Naive B cell (primary cell): ENCODE data around the gene CORO2A. TPM values are rescaled to one million over a fixed set of nuclear protein-coding genes. Genes with fewer than 3 reads are reported as not detected.
"Not testable (repeated sequence)": the region's sequence is repeated elsewhere in the genome, so short reads cannot be mapped to it uniquely, and the experiment has no call there.

Source experiments
- ATAC-seq, 2 donors: fragments of 150-1000 bp; cut with Tn5 transposase; 2 replicates each; pipeline ENCODE4 v1.10.0; 2021; ENCODE audit warnings: low read depth in 2 of 2, mild to moderate bottlenecking in 2 of 2, moderate library complexity in 2 of 2
- DNase-seq: peaks from one replicate; pipeline ENCODE4 v3.0.0; 2022
- H3K27ac Mint-ChIP-seq, 6 donors: one replicate each; pipeline ENCODE4 v1.8.0; 2020 to 2022; ENCODE audit warnings: mild to moderate bottlenecking in 6 of 6, mixed read lengths in 6 of 6, moderate library complexity in 5 of 6, inconsistent platforms in 2 of 6
- H3K27me3 Mint-ChIP-seq, 3 donors: one replicate each; pipeline ENCODE4 v1.8.0; 2021 to 2022; ENCODE audit warnings: mixed read lengths in 3 of 3, mild to moderate bottlenecking in 1 of 3
- H3K36me3 Mint-ChIP-seq, 2 donors: one replicate each; pipeline ENCODE4 v1.8.0; 2020 to 2022; ENCODE audit warnings: mixed read lengths in 2 of 2, inconsistent platforms in 1 of 2, mild to moderate bottlenecking in 1 of 2
- H3K4me1 Mint-ChIP-seq, 3 donors: one replicate each; pipeline ENCODE4 v1.8.0; 2020 to 2022; ENCODE audit warnings: mixed read lengths in 3 of 3, inconsistent platforms in 1 of 3, mild to moderate bottlenecking in 1 of 3, moderate library complexity in 1 of 3
- H3K4me3 Mint-ChIP-seq, 8 donors: one replicate each; pipeline ENCODE4 v1.8.0; 2020 to 2022; ENCODE audit warnings: mild to moderate bottlenecking in 8 of 8, mixed read lengths in 8 of 8, moderate library complexity in 8 of 8, inconsistent platforms in 2 of 8
- H3K9me3 Mint-ChIP-seq, 7 donors: one replicate each; pipeline ENCODE4 v1.8.0; 2020 to 2022; ENCODE audit warnings: mixed read lengths in 7 of 7, mild to moderate bottlenecking in 5 of 7, inconsistent platforms in 2 of 7, moderate library complexity in 1 of 7
- polyA plus RNA-seq, 6 donors: library from polyadenylated mRNA; unstranded; fragments of 300-500 nt; fragmentation: Illumina TruSeq; gene quantifications; one replicate each; pipeline ENCODE4 v1.2.3, GENCODE V29; 2021; ENCODE audit warnings: low read depth in 6 of 6

CORO2A gene
- polyA plus RNA-seq, 6 donors from 2014 or later, result 0.49 to 2.3 (median 0.87) TPM; not detected in 1

DNA sequence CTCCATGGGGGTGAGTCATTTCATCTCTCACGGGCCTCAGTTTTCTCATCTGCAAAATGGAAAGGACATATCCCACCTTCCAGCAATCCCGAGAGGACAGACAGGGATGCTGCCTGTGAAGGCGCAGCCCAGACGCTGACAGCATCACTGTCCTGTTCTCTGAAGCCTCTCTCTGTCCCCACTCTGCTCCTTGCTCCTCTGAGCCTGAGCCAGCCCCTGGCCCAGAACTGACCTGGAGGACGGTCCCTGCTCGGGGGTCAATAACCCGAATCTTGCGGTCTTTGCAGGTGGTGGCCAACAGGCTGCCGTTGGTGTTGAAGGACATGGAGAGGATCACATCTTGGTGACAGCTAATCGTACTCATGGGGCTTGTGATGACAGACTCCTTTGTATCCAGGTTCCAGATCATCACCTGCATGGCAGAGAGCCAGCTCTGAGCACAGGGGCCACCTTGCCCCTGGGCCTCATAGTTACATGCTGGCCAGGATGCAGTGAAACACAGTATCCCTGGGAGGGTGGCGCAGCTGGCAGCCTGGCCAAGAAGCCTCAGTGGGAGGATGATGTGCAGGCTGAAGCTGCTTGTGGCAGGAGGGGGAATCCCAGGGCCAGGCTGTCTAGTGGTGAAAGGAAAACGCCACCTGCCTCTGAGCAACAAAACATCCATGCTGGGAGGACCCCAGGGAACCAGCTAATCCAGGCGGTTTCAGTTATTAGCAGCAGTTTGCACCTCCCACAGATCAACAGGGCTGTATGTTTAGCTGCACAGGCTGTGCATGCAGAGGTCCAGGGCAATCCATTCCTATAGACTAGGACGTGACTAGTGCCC lies 59.4 kb downstream of the CORO2A start:
- Mint-ChIP-seq H3K27ac (peak overlapping the region in 5 of 6 donors; percentile 1 to 82 (median 44)), H3K4me1 (peaks cover 22 to 40% (median 28%) of the 10 kb centered on the region in 3 donors), H3K4me3 (no peak overlapping the region), H3K27me3 (no peaks in the 10 kb centered on the region), H3K9me3 (no peaks in the 10 kb centered on the region), H3K36me3 (no peaks in the 10 kb centered on the region)
- ATAC-seq (no peak), DNase-seq (no peak)

DNA sequence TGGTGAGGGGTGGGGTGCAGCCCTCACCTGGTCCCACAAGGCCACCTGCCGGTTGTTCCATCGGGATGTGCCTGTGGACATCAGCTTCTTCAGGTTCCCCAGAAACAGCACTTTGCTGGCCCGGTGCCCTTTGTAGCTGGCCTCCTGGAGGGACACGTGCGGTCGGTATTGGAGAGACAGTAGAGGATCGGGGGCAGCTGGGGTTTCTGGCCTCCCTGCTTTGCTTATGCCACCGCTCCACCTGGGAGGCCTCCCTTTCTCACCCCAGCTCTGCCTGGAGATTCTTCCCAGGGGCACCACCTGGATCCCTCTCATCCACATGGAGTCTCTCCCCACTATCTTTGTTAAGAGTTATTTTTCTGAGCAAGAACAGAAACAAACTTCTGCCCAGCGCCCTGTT lies 60.3 kb downstream of the CORO2A start:
- Mint-ChIP-seq H3K36me3 (no peaks in the 10 kb centered on the region), H3K27me3 (no peaks in the 10 kb centered on the region), H3K4me3 (no peak overlapping the region), H3K9me3 (no peaks in the 10 kb centered on the region), H3K4me1 (peaks cover 22 to 43% (median 32%) of the 10 kb centered on the region in 3 donors), H3K27ac (peak overlapping the region in 4 of 6 donors; percentile 11 to 83 (median 74))
- no peak for ATAC-seq
- DNase-seq, result no peak

DNA sequence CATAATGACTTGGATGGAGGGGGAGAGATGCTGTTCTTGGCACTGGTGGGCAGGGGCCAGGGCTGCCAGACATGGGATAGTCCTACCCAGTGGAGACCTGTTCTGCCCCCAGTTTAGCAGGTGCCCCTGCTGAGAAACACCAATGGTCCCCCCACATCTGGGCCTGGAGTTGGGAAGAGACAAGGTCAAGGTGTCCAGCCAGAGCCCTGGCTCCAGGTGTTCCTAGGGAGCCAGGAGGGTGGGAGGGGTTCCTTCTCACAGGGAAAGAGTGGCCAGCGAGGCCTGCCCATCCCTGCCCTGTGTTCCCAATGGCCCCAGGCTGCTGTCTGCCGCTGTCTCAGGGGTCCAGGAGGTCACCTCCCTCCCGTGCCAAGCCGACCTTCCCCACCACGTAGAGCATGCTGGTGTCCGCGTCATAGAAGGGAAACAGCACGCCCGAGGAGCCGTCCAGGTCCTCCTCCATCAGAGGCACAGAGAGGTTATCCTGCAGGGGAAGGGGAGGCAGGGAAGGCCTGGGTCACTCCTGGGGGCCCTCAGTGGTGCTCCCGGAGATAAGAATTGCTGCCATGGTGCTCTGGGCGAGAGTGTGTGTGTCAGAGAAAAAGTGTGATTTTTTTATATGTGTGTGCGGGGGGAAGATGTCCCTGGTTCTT lies 61.7 kb downstream of the CORO2A start:
- Mint-ChIP-seq H3K36me3 (no peaks in the 10 kb centered on the region), H3K4me1 (peaks cover 22 to 52% (median 32%) of the 10 kb centered on the region in 3 donors), H3K4me3 (no peak overlapping the region), H3K27ac (peak overlapping the region in 5 of 6 donors; percentile 29 to 97 (median 67)), H3K27me3 (no peaks in the 10 kb centered on the region), H3K9me3 (no peaks in the 10 kb centered on the region)
- no peak for DNase-seq
- ATAC-seq, result no peak

DNA sequence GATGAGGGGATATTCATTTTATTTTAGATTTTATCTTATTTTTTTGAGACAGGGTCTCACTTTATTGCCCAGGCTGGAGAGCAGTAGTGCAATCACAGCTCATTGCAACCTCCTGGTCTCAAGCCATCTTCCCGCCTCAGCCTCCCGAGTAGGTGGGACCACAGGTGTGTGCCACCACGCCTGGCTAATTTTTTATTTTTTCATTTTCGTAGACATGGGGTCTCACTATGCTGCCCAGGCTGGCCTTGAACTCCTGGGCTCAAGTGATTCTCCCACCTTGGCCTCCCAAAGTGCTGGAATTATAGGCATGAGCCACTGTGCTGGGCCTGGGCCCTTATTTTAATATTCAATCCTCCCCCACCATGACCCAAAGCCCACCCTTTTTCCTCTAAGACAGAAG lies 62.4 kb downstream of the CORO2A start:
- not testable (repeated sequence) for ATAC-seq, H3K9me3 Mint-ChIP-seq, H3K4me3 Mint-ChIP-seq, H3K27me3 Mint-ChIP-seq, H3K36me3 Mint-ChIP-seq, DNase-seq
- Mint-ChIP-seq H3K4me1 (peaks cover 22 to 52% (median 32%) of the 10 kb centered on the region in 3 donors), H3K27ac (peak overlapping the region; percentile 67 to 97 (median 94))

DNA sequence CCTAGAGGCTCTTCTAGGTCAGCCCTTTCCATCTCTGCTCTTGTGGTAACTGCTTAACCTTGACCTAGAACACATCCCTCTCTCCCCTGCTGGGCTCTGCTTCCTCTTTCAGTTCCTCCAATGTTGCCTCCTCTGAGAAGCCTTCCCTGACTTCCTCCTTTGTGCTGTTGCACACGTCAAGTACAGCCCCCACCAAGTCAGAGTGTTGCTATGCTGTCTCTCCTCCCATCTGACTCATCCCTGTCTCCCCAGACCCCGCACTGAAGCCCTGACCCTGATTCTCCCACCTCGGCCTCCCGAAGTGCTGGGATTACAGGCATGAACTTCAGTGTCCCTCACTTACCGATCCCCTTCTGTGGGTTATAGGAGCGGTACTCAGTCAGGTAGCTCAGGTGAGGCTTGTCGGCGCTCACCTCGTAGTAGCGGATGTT lies 63.0 kb downstream of the CORO2A start:
- Mint-ChIP-seq H3K27ac (peak overlapping the region; percentile 67 to 97 (median 94)), H3K4me1 (peaks cover 22 to 52% (median 32%) of the 10 kb centered on the region in 3 donors), H3K27me3 (no peaks in the 10 kb centered on the region), H3K36me3 (no peaks in the 10 kb centered on the region), H3K9me3 (no peaks in the 10 kb centered on the region), H3K4me3 (peak overlapping the region in 7 of 8 donors; percentile 62 to 88 (median 78))
- peak; percentile 97 to 98 for ATAC-seq
- peak; percentile 75 for DNase-seq

DNA sequence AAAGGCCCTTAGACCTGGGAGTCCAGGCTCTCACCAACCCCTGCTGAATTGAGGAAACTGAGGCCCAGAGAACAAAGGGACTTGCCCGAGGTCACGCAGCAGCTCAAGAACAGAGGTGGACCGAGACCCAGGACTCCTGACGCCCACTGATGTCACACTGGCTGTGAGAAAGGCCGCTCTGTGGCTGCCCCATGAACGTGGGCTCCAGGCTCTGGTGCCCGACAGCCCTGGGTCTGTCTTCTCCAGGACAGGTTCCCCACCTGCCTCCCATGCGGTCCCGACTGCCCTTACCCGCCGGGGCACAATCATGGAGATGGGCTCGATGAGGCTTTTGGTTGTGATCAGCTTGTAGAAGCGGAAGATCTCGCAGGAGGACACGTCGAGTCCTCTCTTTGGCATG lies 64.1 kb downstream of the CORO2A start:
- DNase-seq, result no peak
- ATAC-seq, result no peak
- H3K4me3 Mint-ChIP-seq, result peak overlapping the region in 2 of 8 donors; percentile 15 to 19
- H3K27ac Mint-ChIP-seq, result peak overlapping the region in 2 of 6 donors; percentile 56 to 60
- H3K27me3 Mint-ChIP-seq, result no peaks in the 10 kb centered on the region
- H3K9me3 Mint-ChIP-seq, result no peaks in the 10 kb centered on the region
- H3K36me3 Mint-ChIP-seq, result no peaks in the 10 kb centered on the region
- H3K4me1 Mint-ChIP-seq, result peaks cover 18 to 50% (median 30%) of the 10 kb centered on the region in 3 donors

DNA sequence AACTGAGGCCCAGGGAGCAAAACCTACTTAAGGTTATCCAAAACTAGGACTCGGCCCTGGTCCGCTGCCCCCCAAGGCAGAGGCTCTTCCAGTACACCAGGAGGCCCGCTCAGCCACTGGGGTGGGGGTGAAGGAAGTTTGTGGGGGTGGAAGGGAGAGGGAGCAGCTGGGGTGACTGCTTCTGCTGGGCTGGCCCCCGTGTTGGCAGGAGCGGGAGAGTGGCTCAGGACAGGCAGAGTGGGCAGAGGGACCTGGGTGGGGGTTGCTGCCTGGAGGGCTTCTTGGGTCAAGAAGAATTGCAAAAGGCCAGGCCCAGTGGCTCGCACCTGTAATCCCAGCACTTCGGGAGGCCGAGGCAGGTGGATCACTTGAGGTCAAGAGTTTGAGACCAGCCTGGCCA lies 65.2 kb downstream of the CORO2A start:
- H3K36me3 Mint-ChIP-seq, result no peaks in the 10 kb centered on the region
- ATAC-seq (no peak), DNase-seq (no peak)
- peak overlapping the region in 2 of 6 donors; percentile 61 to 81 for H3K27ac Mint-ChIP-seq
- H3K4me3 Mint-ChIP-seq, result peak overlapping the region in 1 of 8 donors; percentile 73
- no peaks in the 10 kb centered on the region for H3K9me3 Mint-ChIP-seq
- H3K27me3 Mint-ChIP-seq, result no peaks in the 10 kb centered on the region
- peaks cover 18 to 41% (median 28%) of the 10 kb centered on the region in 3 donors for H3K4me1 Mint-ChIP-seq

DNA sequence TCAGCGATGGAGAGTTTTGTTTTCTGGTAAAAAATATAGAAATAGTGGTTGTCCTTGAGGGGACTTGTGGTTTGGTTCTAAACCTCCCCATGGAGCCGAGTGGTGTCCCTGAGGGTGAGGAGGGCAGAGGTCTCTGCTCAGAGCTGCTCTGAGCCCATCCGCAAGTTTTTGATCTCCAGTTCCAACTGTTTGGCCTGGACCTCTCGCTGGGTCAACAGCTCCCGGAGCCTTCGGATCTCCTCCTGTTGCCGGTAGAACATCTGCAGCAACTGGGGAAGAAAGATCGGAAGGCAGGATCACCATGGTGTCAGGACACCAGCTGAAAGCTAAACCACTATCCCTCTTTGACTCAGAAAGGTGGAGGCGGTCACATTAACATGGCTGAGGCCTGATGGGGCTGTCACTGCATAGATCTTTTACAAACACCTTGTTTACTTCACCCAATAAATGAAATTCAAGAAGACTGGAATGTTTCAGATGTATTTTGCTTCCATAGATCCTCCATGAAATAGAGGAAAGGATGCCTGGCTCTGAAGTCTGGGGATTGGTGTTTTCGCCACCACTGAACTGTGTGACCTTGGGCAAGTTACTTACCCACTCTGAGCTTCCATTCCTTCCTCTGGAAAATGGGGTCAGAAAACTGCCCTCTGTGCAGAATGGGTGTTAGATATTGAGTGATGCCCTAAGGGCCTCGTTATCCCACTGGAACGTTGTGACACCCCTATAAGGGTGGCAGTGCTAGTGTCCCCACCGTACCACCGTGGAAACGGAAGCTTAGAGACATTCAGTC lies 67.6 kb downstream of the CORO2A start:
- H3K27me3 Mint-ChIP-seq, result no peaks in the 10 kb centered on the region
- H3K9me3 Mint-ChIP-seq, result no peaks in the 10 kb centered on the region
- H3K4me1 Mint-ChIP-seq, result peaks cover 28 to 53% (median 45%) of the 10 kb centered on the region in 3 donors
- no peak for ATAC-seq
- DNase-seq, result no peak
- no peaks in the 10 kb centered on the region for H3K36me3 Mint-ChIP-seq
- no peak overlapping the region for H3K4me3 Mint-ChIP-seq
- no peak overlapping the region for H3K27ac Mint-ChIP-seq

DNA sequence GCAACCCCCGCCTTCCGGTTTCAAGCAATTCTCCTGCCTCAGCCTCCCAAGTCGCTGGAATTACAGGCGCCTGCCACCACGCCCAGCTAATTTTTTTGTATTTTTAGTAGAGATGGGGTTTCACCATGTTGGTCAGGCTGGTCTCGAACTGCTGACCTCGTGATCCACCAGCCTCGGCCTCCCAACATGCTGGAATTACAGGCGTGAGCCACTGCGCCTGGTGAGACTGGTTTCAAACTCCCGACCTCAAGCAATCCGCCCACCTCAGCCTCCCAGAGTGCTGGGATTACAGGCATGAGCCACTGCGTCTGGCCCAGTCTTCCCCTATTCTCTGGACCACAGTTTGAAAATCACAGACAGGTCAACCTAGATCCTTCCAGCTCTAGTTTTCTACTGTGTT lies 68.3 kb downstream of the CORO2A start:
- not testable (repeated sequence) for DNase-seq, H3K4me3 Mint-ChIP-seq, H3K9me3 Mint-ChIP-seq

DNA sequence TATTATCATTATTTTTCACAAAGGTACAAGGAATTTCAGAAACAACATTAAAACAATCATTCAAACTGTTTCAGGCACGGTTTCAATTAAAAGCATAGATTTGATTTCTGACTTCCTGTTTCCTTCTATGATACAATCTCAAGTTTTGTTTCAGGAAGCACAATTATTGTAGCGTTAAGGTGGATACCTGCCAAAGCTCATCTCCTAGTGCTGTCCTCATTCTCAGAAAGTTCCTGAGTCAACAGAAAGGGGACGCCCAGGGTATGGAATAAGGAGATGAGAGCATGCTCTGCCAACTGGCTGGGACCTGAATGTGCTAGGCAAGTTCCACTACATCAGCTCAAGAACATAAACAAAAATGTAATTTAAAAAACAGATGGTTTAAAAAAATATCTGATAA lies 71.4 kb downstream of the CORO2A start:
- peak overlapping the region in 3 of 6 donors; percentile 26 to 76 (median 73) for H3K27ac Mint-ChIP-seq
- H3K4me3 Mint-ChIP-seq, result peak overlapping the region in 7 of 8 donors; percentile 49 to 98 (median 87)
- peaks cover 35 to 48% (median 47%) of the 10 kb centered on the region in 3 donors for H3K4me1 Mint-ChIP-seq
- H3K9me3 Mint-ChIP-seq, result no peaks in the 10 kb centered on the region
- no peaks in the 10 kb centered on the region for H3K36me3 Mint-ChIP-seq
- no peaks in the 10 kb centered on the region for H3K27me3 Mint-ChIP-seq
- DNase-seq (no peak), ATAC-seq (no peak)

More for the DNA sequence above, 68.3 kb downstream of the CORO2A start:
- not testable (repeated sequence) for H3K27me3 Mint-ChIP-seq, H3K36me3 Mint-ChIP-seq, H3K27ac Mint-ChIP-seq, ATAC-seq
- peaks cover 26 to 50% (median 44%) of the 10 kb centered on the region in 3 donors for H3K4me1 Mint-ChIP-seq

DNA sequence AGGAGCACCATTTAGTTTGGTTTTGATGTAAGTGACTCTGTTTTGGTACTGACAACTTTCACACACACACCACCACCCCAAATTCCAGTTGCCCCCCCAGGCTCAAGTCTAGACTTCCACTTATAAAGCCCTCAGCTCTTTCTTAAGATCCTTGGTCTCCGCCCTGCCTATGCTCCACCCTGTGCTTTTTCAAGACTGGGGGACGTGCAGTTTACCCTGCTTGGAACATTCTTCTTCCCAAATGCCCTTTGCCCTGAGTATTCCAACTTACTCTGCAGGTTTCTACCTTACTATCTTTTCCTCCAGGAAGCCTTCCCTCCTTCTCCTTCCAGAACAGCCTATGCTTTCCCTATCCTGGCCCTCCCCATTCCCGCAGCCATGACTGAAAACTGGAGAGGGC lies 72.0 kb downstream of the CORO2A start:
- H3K27ac Mint-ChIP-seq, result peak overlapping the region in 4 of 6 donors; percentile 73 to 84 (median 77)
- peak overlapping the region; percentile 83 to 98 (median 88) for H3K4me3 Mint-ChIP-seq
- ATAC-seq, result no peak
- DNase-seq, result no peak
- no peaks in the 10 kb centered on the region for H3K27me3 Mint-ChIP-seq
- H3K36me3 Mint-ChIP-seq, result no peaks in the 10 kb centered on the region
- H3K9me3 Mint-ChIP-seq, result no peaks in the 10 kb centered on the region
- peaks cover 35 to 48% (median 47%) of the 10 kb centered on the region in 3 donors for H3K4me1 Mint-ChIP-seq

DNA sequence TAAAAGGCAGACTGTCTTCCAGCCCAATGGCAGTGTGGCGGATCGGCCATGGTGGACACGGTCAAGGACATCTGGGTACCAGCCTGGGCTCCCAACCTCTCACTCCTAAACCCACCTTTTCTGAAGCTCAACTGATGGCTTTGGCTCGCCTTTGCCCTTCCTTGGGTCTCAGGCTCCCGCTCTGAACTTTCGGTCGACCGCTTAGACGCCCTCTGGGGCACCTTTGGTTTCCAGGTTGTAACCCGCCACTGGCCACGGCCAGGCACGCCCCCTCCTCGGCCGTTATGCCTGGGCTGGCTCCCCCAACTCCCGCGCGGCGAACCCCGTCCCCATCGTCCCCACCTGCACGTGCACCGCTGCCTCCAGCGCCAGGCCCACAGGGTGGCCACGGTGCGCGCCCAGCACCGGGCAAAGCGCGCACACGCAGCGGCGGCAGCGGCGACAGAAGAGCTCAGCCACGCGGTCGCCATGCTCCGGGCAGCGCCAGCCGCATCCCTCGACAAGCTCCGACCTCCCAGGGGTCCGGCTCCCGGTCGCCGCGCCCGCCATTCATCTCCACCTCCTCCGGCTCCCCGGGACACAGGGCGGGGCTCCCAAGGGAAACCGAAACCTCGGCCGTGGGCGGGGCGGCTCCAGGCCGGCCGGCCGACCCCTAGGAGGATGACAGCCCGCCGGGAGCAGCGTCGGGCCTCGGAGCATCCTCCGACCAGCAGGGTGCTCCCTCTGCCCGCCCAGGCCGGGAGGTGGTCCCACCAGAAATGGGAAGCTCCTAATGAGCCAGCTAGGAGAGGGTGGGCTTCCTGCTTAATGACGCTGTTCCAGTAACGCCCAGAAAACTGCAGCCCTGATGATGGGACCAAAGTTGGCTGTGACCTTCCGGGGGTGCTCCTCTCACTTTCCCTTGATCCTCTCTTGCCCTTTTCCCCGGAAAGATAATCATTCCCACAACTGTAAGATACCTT lies 73.5 kb downstream of the CORO2A start, which contains the start of gene TRIM14:
TRIM14 (minus strand) TSS at position 583 of the 962 bp plus-strand sequence; CDS start at position 549, 34 bp downstream.
- ATAC-seq (peak; percentile 69 to 71), DNase-seq (peak; percentile 42)
- peak within 1 kb of the TSS; percentile 52 to 96 (median 92) for H3K27ac Mint-ChIP-seq
- no peaks in the 10 kb centered on the region for H3K36me3 Mint-ChIP-seq
- no peaks in the 10 kb centered on the region for H3K9me3 Mint-ChIP-seq
- peaks cover 35 to 48% (median 47%) of the 10 kb centered on the region in 3 donors for H3K4me1 Mint-ChIP-seq
- H3K4me3 Mint-ChIP-seq, result peak within 1 kb of the TSS; percentile 85 to 98 (median 90)
- H3K27me3 Mint-ChIP-seq, result no peaks in the 10 kb centered on the region
